Ovary (tissue), 3 donors: ENCODE measurements around the gene LGR6.

Source experiments
- EP300 ChIP-seq: sonication (generic); formaldehyde crosslinking; IDR thresholded peaks from one replicate; pipeline ENCODE4 v1.6.1; 2017; ENCODE audit warnings: antibody characterized with exemption
- POLR2A ChIP-seq: fragments of 450-650 bp; IDR thresholded peaks from one replicate; pipeline ENCODE4 v1.6.1; 2017; ENCODE audit warnings: antibody characterized with exemption, mild to moderate bottlenecking, moderate library complexity
- TF ChIP-seq, protein P1 (sequence below), 3 donors: fragments of 450-650 bp in 2 of 3; fragments of 200-600 bp in 1 of 3; IDR thresholded peaks; one replicate each; pipeline versions ENCODE4 v1.5.1 to v1.8.0; 2016 to 2022; ENCODE audit warnings: antibody characterized with exemption in 3 of 3, mild to moderate bottlenecking in 1 of 3
- donor health status: DM: no; HTN: no; CAD: no.

DNA sequence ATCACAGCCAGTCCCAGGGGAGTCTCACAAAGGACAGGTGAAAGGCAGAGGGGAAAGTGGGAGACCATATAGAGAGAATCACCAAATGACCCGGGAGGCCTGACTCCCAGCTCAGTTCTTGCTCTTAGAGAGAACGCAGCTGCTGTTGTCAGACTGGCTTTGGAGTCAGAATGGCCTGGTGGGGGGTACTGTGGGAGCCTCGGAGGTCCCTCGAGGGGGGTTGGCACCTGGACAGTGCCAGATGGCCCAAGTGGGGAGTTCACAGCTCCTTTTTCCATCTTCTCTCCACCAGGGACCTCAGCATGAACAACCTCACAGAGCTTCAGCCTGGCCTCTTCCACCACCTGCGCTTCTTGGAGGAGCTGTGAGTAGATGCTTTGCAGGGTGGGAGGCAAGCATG, 31.5 kb downstream of the LGR6 start:
- TF ChIP-seq, protein P1, sequence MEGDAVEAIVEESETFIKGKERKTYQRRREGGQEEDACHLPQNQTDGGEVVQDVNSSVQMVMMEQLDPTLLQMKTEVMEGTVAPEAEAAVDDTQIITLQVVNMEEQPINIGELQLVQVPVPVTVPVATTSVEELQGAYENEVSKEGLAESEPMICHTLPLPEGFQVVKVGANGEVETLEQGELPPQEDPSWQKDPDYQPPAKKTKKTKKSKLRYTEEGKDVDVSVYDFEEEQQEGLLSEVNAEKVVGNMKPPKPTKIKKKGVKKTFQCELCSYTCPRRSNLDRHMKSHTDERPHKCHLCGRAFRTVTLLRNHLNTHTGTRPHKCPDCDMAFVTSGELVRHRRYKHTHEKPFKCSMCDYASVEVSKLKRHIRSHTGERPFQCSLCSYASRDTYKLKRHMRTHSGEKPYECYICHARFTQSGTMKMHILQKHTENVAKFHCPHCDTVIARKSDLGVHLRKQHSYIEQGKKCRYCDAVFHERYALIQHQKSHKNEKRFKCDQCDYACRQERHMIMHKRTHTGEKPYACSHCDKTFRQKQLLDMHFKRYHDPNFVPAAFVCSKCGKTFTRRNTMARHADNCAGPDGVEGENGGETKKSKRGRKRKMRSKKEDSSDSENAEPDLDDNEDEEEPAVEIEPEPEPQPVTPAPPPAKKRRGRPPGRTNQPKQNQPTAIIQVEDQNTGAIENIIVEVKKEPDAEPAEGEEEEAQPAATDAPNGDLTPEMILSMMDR (IDR thresholded peaks at IDR 0.05) = no peak
- no peak for TF ChIP-seq POLR2A
- TF ChIP-seq EP300 = no peak
